NCI-H2171 (cell line): ENCODE data around the gene GMDS.

Experiments
- DNase-seq: peaks from one replicate; lab custom pipeline; 2025; lab: John Stamatoyannopoulos, UW

The GMDS gene

DNA sequence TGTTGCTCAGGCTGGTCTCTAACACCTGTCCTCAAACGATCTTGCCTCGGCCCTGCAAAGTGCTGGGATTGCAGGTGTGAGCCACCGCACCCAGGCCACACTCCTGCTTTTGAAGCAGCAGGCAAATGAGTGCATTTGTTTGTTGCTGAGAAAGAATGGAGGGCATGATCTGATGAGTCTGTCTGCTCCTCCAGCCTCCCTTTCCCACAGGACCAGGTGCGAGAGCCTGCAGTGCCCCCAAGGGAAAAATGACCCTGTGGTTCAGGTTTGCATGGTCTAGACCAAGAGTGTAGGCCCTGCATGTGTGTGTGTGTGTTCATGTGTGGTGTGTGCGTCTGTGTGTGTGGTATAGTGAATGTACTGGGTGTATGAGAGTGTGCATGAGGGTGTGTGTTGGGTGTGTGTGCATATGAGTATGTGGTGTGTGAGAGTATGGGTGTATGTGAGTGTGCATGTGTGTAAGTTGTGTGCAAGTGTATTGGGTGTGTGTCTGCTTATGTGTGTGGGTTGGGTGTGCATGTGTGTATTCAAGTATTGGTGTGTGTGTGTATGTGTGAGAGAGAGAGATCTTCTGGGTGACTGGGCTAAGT is 658.4 kb downstream of the GMDS start:
- DNase-seq, result no peak

- no peak for DNase-seq
Measured at GRCh38 chr6:1586256-1586655, 659.1 kb downstream of the GMDS start.

- DNase-seq, result no peak
Measured at GRCh38 chr6:1585669-1586049, 659.7 kb downstream of the GMDS start.

DNA sequence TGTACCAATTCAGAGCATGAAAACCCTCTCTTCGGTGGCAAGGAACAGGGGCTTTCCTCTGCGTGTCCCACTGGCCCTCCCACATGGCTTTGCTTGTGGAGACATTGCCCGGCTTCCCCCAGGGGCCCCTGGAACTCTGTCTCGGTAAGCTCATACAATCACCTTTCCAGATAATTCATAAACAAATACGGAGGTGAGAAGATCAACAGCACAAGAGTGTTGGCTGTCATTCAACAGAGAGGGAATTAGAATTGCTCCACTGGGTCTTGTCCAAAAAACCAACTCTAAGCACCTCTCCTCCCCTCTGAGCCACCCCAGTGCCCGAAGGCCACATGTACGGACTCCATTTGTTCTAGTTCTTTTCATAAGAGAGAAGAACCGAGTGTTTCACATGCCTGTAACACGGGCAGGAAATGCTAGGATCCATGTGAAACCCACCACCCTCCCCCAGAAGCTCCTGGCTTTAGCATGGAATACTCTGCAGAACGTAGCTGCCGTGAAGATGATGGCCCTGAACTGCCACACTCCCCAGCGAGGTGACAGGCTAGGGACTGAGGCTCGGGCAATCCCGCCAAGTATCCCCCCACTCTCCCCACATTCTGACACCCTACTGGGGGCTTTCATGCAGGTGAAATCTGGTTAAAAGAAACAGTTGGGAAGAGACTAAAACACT is 660.3 kb downstream of the GMDS start:
- no peak for DNase-seq

DNA sequence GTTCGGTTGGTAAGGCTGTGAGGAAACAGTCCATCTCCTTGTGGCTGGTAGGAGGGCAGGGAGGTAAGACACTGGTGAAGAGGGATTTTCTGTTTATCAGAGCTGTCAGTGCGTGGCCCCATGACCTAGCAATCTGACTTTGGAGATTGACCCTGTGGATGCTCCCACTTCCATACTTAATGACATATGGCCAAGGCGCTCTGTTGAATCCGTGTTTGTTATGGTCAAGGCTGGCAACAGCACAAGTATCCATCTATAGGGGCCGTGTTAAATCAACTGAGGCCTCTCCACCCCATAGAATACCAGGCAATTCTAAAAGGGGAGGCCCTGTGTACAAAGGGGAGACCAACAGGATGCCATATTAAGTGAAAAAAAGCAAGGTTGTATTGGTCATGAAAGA is 661.3 kb downstream of the GMDS start:
- DNase-seq, result no peak

DNA sequence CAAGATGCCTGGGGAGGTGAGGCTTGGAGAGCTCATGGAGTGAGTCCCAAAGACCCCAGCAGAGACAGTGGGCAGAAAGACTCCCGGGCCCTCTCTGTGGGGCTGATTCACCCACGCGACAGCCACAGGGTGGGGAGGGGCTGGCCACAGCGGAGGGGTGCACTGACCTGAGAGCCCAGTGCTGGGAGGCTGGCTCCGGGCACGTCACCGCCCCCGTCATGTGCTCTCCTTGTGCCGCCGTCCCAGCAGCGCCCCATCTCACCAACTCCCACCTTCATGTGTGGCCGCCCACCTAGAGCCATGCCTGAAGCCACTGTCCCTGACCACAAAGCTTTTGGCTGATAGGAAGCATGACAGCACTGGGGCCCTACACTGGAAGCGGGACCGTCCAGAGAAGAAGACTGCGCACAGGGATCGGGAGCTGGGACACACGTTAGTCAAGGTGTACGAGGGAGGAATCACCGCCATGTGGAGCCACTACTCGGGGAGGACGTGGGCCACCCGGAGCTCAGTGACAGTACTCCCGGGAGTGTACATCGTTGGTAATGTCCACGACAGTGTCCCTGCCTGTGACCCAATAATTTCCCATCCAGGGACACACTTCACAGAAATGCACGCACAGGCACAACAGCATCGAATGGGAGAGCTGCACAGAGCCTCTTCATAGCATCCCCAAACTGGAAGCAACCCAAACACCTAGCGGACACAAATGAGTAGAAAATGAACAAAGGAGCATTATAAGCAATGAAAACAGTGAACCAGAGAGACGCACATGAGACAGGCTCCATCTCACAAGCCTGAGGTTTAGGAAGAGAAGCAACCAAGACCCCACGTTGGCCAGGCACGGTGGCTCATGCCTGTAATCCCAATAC is 664.0 kb downstream of the GMDS start:
- no peak for DNase-seq

- DNase-seq, result no peak
Measured at GRCh38 chr6:1580585-1580984, 664.8 kb downstream of the GMDS start.

GRCh38 chr6:1580109-1580508 is 665.3 kb downstream of the GMDS start:
- DNase-seq, result no peak

DNA sequence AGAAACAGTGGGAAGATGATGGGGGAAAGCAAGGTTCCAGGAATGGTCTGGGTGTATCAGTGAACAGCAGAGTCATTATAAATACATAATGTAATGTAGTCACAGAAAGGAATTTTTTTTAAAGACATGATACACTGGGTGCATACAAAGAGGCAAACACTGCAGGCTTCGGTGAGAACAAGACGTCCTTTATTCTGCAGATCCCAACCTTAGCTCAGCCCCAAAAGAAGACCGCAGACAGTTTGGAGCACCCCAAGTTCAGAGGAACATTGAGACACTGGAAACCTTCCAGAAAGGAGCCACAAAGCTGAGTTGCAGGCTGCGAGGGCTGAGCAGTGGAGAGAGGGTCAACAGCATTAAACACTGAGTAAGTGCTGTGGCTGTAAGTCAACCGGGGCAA is 666.3 kb downstream of the GMDS start:
- no peak for DNase-seq

DNA sequence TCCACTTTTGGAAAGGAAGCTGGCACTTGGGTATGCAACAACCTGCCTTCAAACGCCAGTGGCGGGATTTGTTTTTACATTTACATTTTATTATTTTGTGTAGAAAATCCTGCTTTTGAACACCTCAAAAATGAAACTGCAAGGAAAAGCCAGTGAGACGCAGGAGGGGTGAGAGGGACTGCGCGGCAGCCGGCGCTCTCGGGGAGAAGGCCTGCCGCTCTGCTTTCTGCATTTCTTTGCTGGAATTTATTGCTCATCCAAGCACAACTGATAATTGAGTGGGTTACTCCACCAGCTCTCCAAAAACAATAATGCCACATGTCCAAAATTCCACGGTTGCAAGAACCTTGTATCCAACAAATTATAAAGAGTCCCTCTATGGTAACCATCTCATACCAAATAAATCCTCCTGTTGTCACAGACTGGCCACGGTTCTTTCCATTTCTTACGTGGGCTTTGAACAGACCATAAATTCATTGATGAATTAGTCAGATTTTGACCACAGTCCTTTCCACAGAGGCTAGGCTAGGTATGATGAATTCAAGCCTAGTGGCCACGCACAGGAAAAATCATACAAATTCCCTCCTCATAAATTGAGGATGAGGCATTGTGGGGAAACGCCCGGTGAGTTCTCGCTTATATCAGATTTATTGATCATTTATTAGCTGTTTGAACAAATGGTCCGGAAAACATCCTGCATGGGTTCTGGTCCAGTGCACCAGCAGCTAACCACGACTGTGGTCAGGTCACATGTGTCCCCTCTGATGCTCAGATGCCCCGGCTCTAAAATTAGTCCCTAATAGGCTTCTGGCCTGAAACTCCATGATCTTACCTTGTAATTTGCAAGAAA is 667.3 kb downstream of the GMDS start:
- no peak for DNase-seq

DNA sequence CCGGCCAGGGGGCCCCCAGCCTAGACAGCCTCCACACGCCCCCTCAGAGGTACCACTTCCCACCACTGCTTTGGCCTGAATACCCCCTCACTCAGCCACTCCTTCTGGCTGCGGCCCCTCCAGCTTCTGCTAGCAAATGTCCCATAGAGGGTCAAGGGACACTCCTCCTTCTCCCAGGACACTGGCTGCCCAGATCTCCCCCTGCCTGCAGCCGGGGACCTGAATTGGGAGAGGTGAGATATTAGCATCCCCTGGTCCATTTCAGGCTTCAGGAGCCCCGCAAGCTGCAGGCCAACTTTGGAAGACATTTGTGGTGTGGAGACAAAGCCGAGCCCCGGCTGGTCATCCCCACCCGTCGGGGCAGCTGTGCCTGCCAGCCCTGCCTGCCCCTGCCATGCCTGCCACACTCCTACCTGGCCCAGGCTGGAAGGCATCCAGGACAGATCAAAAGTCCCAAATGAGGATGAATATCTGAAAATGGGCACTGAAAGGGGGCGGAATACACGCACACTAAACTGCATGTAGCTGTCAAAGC is 668.2 kb downstream of the GMDS start:
- DNase-seq, result no peak

DNA sequence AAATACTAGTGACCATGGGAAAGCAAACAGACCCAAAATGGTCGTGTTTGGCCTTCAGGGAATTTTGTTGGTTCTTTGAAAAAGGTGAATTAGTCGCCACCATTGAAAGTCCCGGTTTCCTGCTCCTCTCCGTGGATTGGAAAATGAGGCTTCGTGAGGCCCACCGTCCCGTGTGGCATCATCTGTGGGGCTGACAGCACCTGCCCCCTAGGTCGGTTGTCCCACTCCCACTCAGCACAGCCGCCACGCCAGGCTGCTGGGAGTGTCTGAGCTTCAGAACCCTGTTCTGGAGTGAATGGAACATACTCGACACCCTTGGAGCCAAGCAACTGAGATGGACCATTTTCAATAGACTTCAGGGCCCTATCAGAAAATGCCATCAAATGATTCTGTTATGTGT is 668.7 kb downstream of the GMDS start:
- no peak for DNase-seq

DNA sequence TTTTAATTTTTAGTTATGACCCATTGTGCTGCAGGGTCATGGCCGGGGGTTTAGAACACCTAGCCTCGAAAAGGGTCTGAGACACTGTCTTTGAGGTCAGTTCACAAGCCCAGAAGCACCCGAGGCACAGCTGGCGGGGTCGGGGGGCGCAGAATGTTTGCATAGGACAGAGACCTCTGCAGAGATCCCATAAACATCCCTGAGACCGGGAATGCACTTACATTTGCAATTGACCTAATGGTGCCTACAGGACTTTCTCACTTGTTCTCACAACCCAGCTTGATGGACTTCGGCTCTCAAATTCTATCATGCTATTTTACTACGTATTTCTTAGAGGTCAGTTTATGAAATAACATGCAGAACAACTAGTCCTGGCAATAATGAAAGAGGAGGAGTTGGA is 669.2 kb downstream of the GMDS start:
- DNase-seq, result no peak

GRCh38 chr6:1575210-1576041 is 670.0 kb downstream of the GMDS start:
- DNase-seq, result no peak

DNA sequence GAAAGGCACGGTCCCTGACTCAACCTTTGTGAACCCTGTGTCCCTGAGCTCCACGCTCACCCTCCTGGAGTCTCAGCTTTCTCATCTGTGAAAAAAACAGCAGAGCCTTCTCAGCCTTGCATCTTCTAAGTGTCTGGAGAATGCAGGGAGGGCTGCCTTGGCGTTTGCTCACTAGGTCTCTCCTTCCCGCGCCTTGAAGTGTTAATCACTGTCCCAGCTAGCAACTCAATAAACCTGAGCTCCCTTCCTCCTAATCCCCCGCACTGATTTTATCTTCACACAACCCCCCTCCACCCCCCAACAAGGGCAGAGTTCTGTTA is 670.6 kb downstream of the GMDS start:
- DNase-seq, result no peak

DNA sequence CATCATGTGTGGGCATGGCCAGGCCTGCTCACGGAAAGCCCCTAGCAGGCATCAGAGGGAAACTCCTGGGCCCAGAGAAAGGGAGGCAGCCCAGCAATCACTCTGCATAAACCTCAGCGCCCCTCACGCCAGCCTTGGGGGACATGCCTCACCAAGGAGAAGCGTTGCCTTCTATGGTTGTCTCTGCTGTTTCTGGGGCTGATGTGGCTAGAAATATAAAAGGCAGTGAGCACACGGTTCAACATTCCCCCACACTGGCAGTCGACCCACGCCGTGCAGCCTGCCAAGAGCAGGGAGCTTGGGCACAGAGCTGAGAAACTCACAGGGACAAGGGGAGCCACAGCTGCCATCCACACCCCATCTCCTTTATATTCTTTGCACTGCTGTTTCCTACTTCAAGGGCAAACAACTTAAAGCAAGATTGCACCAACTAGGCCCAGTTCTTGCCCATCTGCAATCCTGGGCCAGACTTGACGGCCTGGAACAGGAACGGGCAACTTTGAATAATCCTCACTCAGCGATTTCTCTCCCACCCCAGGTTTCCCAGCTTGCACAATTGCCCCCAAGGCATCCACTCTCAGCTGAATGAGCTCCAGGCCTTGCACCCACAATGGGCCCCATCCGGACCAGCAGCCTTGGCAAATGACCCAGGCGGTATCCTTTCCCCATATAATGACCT is 671.2 kb downstream of the GMDS start:
- DNase-seq, result no peak
